H9 (cell line): ENCODE measurements around the gene TOMM7. TPM values are rescaled to one million over a fixed set of nuclear protein-coding genes. Genes with fewer than 3 reads are reported as not detected.

Source experiments
- DNase-seq: peaks from one replicate; pipeline ENCODE4 v3.0.0-alpha.2; 2017
- H2AFZ ChIP-seq: one replicate; pipeline ENCODE4 v1.6.1; 2013; ENCODE audit warnings: mild to moderate bottlenecking, low read length, control low read depth, moderate library complexity
- H2AK5ac ChIP-seq: 2 replicates; pipeline ENCODE4 v1.6.1; 2013; ENCODE audit warnings: low read length, control low read depth, mixed read lengths; ENCODE audit not compliant: insufficient read length
- H2BK120ac ChIP-seq: one replicate; pipeline ENCODE4 v1.6.1; 2013; ENCODE audit warnings: low read depth, mild to moderate bottlenecking, low read length, control low read depth, inconsistent platforms; ENCODE audit not compliant: poor library complexity, severe bottlenecking
- H2BK12ac ChIP-seq: 2 replicates; pipeline ENCODE4 v1.6.1; 2013; ENCODE audit warnings: low read length, control low read depth, mixed read lengths, low read depth; ENCODE audit not compliant: insufficient read length
- H2BK15ac ChIP-seq: 2 replicates; pipeline ENCODE4 v1.6.1; 2013; ENCODE audit warnings: low read depth, low read length, control low read depth
- H2BK20ac ChIP-seq: one replicate; pipeline ENCODE4 v1.6.1; 2013; ENCODE audit warnings: low read depth, mild to moderate bottlenecking, low read length, control low read depth, inconsistent platforms; ENCODE audit not compliant: poor library complexity, severe bottlenecking
- H2BK5ac ChIP-seq: 2 replicates; pipeline ENCODE4 v1.6.1; 2013; ENCODE audit warnings: low read length, control low read depth, mixed read lengths; ENCODE audit not compliant: insufficient read length
- H3K14ac ChIP-seq: 2 replicates; pipeline ENCODE4 v1.6.1; 2013; ENCODE audit warnings: low read length, control low read depth; ENCODE audit not compliant: insufficient read depth
- H3K18ac ChIP-seq: 2 replicates; pipeline ENCODE4 v1.6.1; 2013; ENCODE audit warnings: low read depth, mild to moderate bottlenecking, mixed read lengths, low read length, control low read depth; ENCODE audit not compliant: insufficient read length
- H3K23ac ChIP-seq: 2 replicates; pipeline ENCODE4 v1.6.1; 2013; ENCODE audit warnings: low read length, control low read depth, mixed read lengths, low read depth; ENCODE audit not compliant: insufficient read length
- H3K23me2 ChIP-seq: 2 replicates; pipeline ENCODE4 v1.6.1; 2013; ENCODE audit warnings: low read depth, mild to moderate bottlenecking, mixed read lengths, low read length, control low read depth; ENCODE audit not compliant: insufficient read length, poor library complexity, severe bottlenecking
- H3K27ac ChIP-seq: 2 replicates; pipeline ENCODE4 v1.5.1; 2013; ENCODE audit warnings: low read length, control low read depth, mixed read lengths, low read depth; ENCODE audit not compliant: insufficient read length
- H3K27me3 ChIP-seq: 2 replicates; pipeline ENCODE4 v1.6.1; 2013; ENCODE audit warnings: low read length, control low read depth, inconsistent platforms; ENCODE audit not compliant: insufficient read depth
- H3K4ac ChIP-seq: 2 replicates; pipeline ENCODE4 v1.6.1; 2013; ENCODE audit warnings: low read depth, mild to moderate bottlenecking, control low read depth, inconsistent platforms, low read length, moderate library complexity
- H3K4me1 ChIP-seq: 2 replicates; pipeline ENCODE4 v1.6.1; 2013; ENCODE audit warnings: low read length, control low read depth, inconsistent platforms; ENCODE audit not compliant: insufficient read depth
- H3K4me2 ChIP-seq: 2 replicates; pipeline ENCODE4 v1.6.1; 2013; ENCODE audit warnings: low read length, control low read depth, mixed read lengths; ENCODE audit not compliant: insufficient read length, insufficient read depth
- H3K56ac ChIP-seq: 2 replicates; pipeline ENCODE4 v1.6.1; 2013; ENCODE audit warnings: low read depth, mild to moderate bottlenecking, mixed read lengths, low read length, control low read depth; ENCODE audit not compliant: insufficient read length
- H3K79me1 ChIP-seq: 2 replicates; pipeline ENCODE4 v1.6.1; 2013; ENCODE audit warnings: low read depth, mild to moderate bottlenecking, moderate library complexity, low read length, control low read depth, inconsistent platforms; ENCODE audit not compliant: insufficient read depth, poor library complexity, severe bottlenecking
- H3K79me2 ChIP-seq: 2 replicates; pipeline ENCODE4 v1.6.1; 2013; ENCODE audit warnings: low read length, control low read depth, inconsistent platforms; ENCODE audit not compliant: insufficient read depth
- H3K9ac ChIP-seq: 2 replicates; pipeline ENCODE4 v1.6.1; 2013; ENCODE audit warnings: low read length, control low read depth, mixed read lengths; ENCODE audit not compliant: insufficient read length; ENCODE audit errors: extremely low read depth
- H3K9me3 ChIP-seq: one replicate; pipeline ENCODE4 v1.6.1; 2013; ENCODE audit warnings: low read depth, low read length, inconsistent platforms; ENCODE audit not compliant: control insufficient read depth
- H3T11ph ChIP-seq: one replicate; pipeline ENCODE4 v1.6.1; 2013; ENCODE audit warnings: mild to moderate bottlenecking, low read length, control low read depth, inconsistent platforms
- H4K20me1 ChIP-seq: one replicate; pipeline ENCODE4 v1.6.1; 2013; ENCODE audit not compliant: control insufficient read depth, insufficient read length, insufficient read depth
- H4K5ac ChIP-seq: 2 replicates; pipeline ENCODE4 v1.6.1; 2013; ENCODE audit warnings: low read depth, mild to moderate bottlenecking, mixed read lengths, low read length, control low read depth; ENCODE audit not compliant: insufficient read length
- H4K8ac ChIP-seq: replicated peaks from 2 replicates; pipeline ENCODE4 v1.6.1; 2013; ENCODE audit warnings: low read length, control low read depth, mixed read lengths, low read depth; ENCODE audit not compliant: insufficient read length
- H4K91ac ChIP-seq: 2 replicates; pipeline ENCODE4 v1.6.1; 2013; ENCODE audit warnings: low read depth, mild to moderate bottlenecking, moderate library complexity, mixed read lengths, low read length, control low read depth; ENCODE audit not compliant: insufficient read length
- H3K27ac Mint-ChIP-seq, 3 experiments: 2 replicates in 2 of 3; 3 replicates in 1 of 3; pipeline ENCODE4 v1.8.0; 2020 to 2021; ENCODE audit warnings: mixed read lengths in 3 of 3, mild to moderate bottlenecking in 1 of 3, moderate library complexity in 1 of 3
- H3K27me3 Mint-ChIP-seq: 2 replicates; pipeline ENCODE4 v1.8.0; 2021; ENCODE audit warnings: low read depth, mild to moderate bottlenecking, moderate library complexity, mixed read lengths
- H3K36me3 Mint-ChIP-seq, 3 experiments: 2 replicates in 2 of 3; 3 replicates in 1 of 3; pipeline ENCODE4 v1.8.0; 2020 to 2021; ENCODE audit warnings: low read depth in 3 of 3, mixed read lengths in 3 of 3; ENCODE audit not compliant: insufficient read depth in 1 of 3
- H3K4me1 Mint-ChIP-seq, 2 experiments: 2 replicates each; pipeline ENCODE4 v1.8.0; 2020; ENCODE audit warnings: mixed read lengths in 2 of 2
- H3K4me3 Mint-ChIP-seq, 2 experiments: 2 replicates in 1 of 2; 3 replicates in 1 of 2; pipeline ENCODE4 v1.8.0; 2020 to 2021; ENCODE audit warnings: mild to moderate bottlenecking in 2 of 2, mixed read lengths in 2 of 2, moderate library complexity in 1 of 2
- H3K9me3 Mint-ChIP-seq, 2 experiments: 2 replicates in 1 of 2; 3 replicates in 1 of 2; pipeline ENCODE4 v1.8.0; 2020; ENCODE audit warnings: mild to moderate bottlenecking in 2 of 2, mixed read lengths in 2 of 2, moderate library complexity in 1 of 2
- CTCF ChIP-seq: fragments of 200-600 bp; sonication (generic); conservative IDR thresholded peaks from 3 replicates; pipeline ENCODE4 v1.8.0; 2021; ENCODE audit warnings: antibody characterized with exemption, mild to moderate bottlenecking
- WGBS: extraction: QIAGEN DNeasy Blood & Tissue Kit; methylation state at CpG from one replicate; pipeline ENCODE4 v1.1.7; 2013; ENCODE audit warnings: missing lambda C conversion rate, low lambda C conversion rate, mixed read lengths; ENCODE audit not compliant: insufficient read length; ENCODE audit errors: extremely low coverage; 5-methylcytosine and 5-hydroxymethylcytosine counted together
- total RNA-seq: library from RNA; stranded (reverse); gene quantifications from 2 replicates; pipeline ENCODE4 v1.2.1, GENCODE V29; 2021

The TOMM7 gene
- total RNA-seq, 1 experiment from 2014 or later = 368 TPM

GRCh38 chr7:22867003-22867402 is 44.4 kb upstream of the TOMM7 start:
- peaks cover 14 to 39% (median 30%) of the 10 kb centered on the region in 3 experiments for H3K36me3 Mint-ChIP-seq

More at GRCh38 chr7:22867003-22867402, 44.4 kb upstream of the TOMM7 start:
- Histone ChIP-seq H2AK5ac (no peak overlapping the region), H3T11ph (no peak overlapping the region), H3K4me1 (peaks cover 2% of the 10 kb centered on the region; the same call in 1 of the 2 replicates), H3K23me2 (no peaks in the 10 kb centered on the region), H3K79me2 (no peaks in the 10 kb centered on the region), H3K4ac (no peak overlapping the region), H2AFZ (no peak overlapping the region), H3K27ac (no peak overlapping the region), H2BK120ac (no peak overlapping the region), H4K20me1 (no peaks in the 10 kb centered on the region), H3K56ac (no peak overlapping the region), H2BK5ac (no peak overlapping the region), H2BK15ac (no peak overlapping the region), H3K23ac (no peak overlapping the region), H3K9ac (no peak overlapping the region), H3K18ac (no peak overlapping the region), H2BK20ac (no peak overlapping the region), H4K5ac (no peak overlapping the region), H3K4me2 (no peak overlapping the region), H4K91ac (no peak overlapping the region), H3K27me3 (no peaks in the 10 kb centered on the region), H2BK12ac (no peak overlapping the region), H3K9me3 (no peaks in the 10 kb centered on the region), H3K14ac (no peak overlapping the region), H4K8ac (no peak overlapping the region), H3K79me1 (no peaks in the 10 kb centered on the region)
- no peak for DNase-seq
- Mint-ChIP-seq H3K27ac (no peak overlapping the region), H3K27me3 (no peaks in the 10 kb centered on the region), H3K9me3 (no peaks in the 10 kb centered on the region; a peak in 1 of 5 replicates), H3K4me1 (peaks cover 12 to 23% of the 10 kb centered on the region in 2 experiments), H3K4me3 (no peak overlapping the region; a peak in 1 of 5 replicates)
- no peak for TF ChIP-seq CTCF
- WGBS = no CpG with 5 or more reads among the region's 4 CpGs
